ENCODE results near the gene EXPH5. TPM values are rescaled to one million over a fixed set of nuclear protein-coding genes. Genes with fewer than 3 reads are reported as not detected.

EXPH5 gene
- total and polyA plus RNA-seq, 2 donors (not counting 3 experiments of a cell fraction or from before 2014, with no cell fraction given) = 0.03 to 0.09 TPM

- no peak for DNase-seq (ENCODE audit: low read depth, low spot score)
- Histone ChIP-seq H4K20me1 (replicated peaks; ENCODE audit: control insufficient read depth, extremely low read depth, insufficient read depth, low read length) (no peaks in the 10 kb centered on the region), H3K27ac (ENCODE audit: insufficient read depth, low read depth, low read length) (no peak overlapping the region), H2AFZ (ENCODE audit: low read depth, low read length) (no peak overlapping the region), H3K4me3 (replicated peaks in 1 of 3; ENCODE audit: insufficient read depth in 1 of 3, low read depth in 1 of 3, low read length in 3 of 3) (no peak overlapping the region), H3K27me3 (ENCODE audit: control insufficient read depth in 2 of 2, insufficient read depth in 2 of 2, low read length in 2 of 2) (no peaks in the 10 kb centered on the region), H3K36me3 (ENCODE audit: control insufficient read depth in 2 of 2, extremely low read depth in 1 of 2, insufficient read depth in 2 of 2, low read length in 2 of 2) (peaks cover under 1 to 2% of the 10 kb centered on the region in 2 experiments), H3K9me3 (replicated peaks; ENCODE audit: control insufficient read depth, insufficient read depth, low read length) (no peaks in the 10 kb centered on the region), H3K9me1 (replicated peaks; ENCODE audit: control insufficient read depth, extremely low read depth, insufficient read depth, low read length) (no peaks in the 10 kb centered on the region), H3K9ac (replicated peaks; ENCODE audit: extremely low read depth, insufficient read depth, low read length) (no peak overlapping the region), H3K4me2 (ENCODE audit: insufficient read depth, low read length) (no peak overlapping the region), H3K4me1 (ENCODE audit: control insufficient read depth, extremely low read depth, insufficient read depth, low read length) (no peaks in the 10 kb centered on the region), H3K79me2 (ENCODE audit: control insufficient read depth, insufficient read depth, low read length) (no peaks in the 10 kb centered on the region)
- CTCF ChIA-PET = no interaction called here
- POLR2A ChIA-PET = no interaction called here
- no TSS peak for BruUV-seq (replicated peaks)
- no peak for FAIRE-seq
- TF ChIP-seq MAX (IDR thresholded peaks at IDR 0.05; ENCODE audit: insufficient read depth, insufficient read length) (no peak), FOS (IDR thresholded peaks at IDR 0.05; ENCODE audit: borderline replicate concordance, insufficient read depth, low read length) (no peak), GATA2 (IDR thresholded peaks at IDR 0.05; ENCODE audit: insufficient read depth, insufficient read length, low read depth, low read length) (no peak), MYC (IDR thresholded peaks at IDR 0.05; ENCODE audit: low read depth, low read length) (no peak), POLR2A (IDR thresholded peaks at IDR 0.05; ENCODE audit: low read depth, low read length) (no peak), EZH2 (IDR thresholded peaks at IDR 0.05; ENCODE audit: borderline replicate concordance, low read depth, low read length, severe bottlenecking) (no peak), POLR2AphosphoS5 (IDR thresholded peaks at IDR 0.05; ENCODE audit: insufficient read depth, low read depth, low read length) (no peak)
- TF ChIP-seq, protein P1, sequence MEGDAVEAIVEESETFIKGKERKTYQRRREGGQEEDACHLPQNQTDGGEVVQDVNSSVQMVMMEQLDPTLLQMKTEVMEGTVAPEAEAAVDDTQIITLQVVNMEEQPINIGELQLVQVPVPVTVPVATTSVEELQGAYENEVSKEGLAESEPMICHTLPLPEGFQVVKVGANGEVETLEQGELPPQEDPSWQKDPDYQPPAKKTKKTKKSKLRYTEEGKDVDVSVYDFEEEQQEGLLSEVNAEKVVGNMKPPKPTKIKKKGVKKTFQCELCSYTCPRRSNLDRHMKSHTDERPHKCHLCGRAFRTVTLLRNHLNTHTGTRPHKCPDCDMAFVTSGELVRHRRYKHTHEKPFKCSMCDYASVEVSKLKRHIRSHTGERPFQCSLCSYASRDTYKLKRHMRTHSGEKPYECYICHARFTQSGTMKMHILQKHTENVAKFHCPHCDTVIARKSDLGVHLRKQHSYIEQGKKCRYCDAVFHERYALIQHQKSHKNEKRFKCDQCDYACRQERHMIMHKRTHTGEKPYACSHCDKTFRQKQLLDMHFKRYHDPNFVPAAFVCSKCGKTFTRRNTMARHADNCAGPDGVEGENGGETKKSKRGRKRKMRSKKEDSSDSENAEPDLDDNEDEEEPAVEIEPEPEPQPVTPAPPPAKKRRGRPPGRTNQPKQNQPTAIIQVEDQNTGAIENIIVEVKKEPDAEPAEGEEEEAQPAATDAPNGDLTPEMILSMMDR (IDR thresholded peaks at IDR 0.05; ENCODE audit: extremely low read depth in 1 of 2, insufficient read depth in 1 of 2, low read depth in 1 of 2, low read length in 2 of 2) = no peak
- intact Hi-C loops (cut with micrococcal nuclease) = no loop called here
- dilution Hi-C loops (cut with MboI; ENCODE audit: extremely low pct_ligation_motif_present, low sequenced_read_pairs) = no loop called here
These were observed 110.4 kb downstream of the EXPH5 start for GRCh38 chr11:108483163-108483562.
